ENCODE results near the gene UBE2L3.
"Not testable (repeated sequence)": the region's sequence is repeated elsewhere in the genome, so short reads cannot be mapped to it uniquely, and the experiment has no call there.

Gene UBE2L3

DNA sequence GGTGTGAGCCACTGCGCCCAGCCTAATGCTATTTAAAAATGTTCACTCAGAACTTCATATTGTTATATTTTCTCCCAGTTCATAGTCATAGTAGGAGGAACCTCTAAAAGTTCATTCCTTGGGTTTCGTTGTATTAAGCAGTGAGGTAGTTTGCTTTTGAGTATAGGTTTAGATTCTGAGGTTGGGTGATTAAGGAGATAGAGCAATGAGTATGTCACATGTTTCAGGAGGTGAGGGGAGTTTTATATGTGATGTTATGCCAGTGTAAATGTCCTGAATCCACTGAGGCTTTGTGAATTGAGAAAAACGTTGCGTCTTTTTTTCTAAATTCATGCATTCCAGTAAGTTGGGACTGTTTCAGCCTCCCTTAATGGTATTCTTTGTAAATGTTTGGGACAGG lies 4.2 kb downstream of the UBE2L3 start:
- no peak for DNase-seq (ENCODE audit: low spot score)

DNA sequence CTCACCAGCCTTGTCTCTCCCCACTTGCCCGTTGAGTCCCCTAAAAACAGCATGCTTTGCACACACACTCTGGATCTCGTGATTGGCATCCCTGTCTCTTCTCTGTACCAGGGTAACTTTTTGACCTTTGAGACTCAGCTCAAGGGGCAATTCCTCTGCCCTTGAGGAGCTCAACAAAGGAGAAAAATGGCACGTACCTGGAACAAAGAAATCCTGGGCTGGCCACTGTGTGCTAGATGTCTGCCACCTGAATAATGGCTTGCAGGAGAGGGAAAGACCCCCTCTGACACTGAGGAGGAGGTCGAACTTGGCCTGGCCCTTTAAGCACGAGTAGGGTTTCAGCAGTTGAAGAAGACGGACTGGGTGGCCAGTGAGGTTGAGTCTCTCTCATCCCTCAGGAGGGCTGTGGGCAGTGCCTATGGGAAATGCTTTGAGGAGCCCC lies 5.8 kb downstream of the UBE2L3 start:
- DNase-seq (ENCODE audit: low spot score): no peak

DNA sequence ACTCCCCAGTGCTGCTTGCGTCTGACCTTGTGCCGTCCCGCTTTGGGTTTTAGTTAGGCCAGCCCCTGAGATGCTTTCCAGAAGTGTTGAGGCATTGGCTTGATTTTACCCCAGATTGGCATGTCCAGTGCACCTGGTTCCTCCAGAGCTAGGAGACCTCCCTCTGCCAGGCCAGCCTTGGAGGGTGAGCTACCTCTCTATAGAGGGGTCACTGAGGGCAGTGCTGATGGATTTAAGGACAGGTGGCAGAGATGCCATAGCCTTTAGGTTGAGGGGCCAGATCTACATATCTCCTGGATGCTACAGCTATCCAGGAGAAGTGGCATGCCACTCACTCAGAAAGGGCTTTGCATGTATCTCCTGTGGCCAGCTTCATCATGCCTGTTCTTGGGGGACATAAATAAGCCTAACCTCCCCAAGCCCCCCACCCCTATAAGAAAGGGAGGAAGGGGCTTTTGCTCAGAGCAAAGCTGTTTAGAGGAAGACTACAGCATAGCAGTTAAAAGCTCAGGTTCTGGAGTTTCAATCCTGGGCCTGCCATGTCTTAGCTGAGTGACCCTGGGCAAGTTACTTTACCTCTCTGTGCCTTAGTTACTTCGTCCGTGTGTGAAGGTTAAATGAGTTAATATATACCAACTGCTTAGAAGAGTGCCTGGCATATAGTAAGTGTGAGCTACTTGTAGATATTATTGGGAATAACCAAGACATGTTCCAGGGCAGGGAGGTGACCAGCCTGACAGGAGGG lies 6.4 kb downstream of the UBE2L3 start:
- DNase-seq (ENCODE audit: low spot score): no peak

DNA sequence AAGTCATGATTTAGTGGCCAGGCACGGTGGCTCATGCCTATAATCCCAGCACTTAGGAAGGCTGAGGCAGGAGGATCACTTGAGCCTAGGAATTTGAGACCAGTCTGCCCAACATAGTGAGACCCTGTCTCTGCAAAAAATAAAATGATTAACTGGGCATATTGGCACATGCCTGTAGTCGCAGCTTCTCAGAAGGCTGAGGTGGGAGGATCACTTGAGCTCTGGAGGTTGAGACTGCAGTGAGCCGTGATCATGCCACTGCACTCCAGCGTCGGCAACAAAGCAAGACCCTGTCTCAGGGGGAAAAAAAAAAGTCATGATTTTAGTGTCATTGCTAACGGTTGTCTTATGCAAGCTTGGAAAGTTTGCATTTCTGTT lies 11.9 kb downstream of the UBE2L3 start:
- no peak for DNase-seq (ENCODE audit: low spot score)

DNA sequence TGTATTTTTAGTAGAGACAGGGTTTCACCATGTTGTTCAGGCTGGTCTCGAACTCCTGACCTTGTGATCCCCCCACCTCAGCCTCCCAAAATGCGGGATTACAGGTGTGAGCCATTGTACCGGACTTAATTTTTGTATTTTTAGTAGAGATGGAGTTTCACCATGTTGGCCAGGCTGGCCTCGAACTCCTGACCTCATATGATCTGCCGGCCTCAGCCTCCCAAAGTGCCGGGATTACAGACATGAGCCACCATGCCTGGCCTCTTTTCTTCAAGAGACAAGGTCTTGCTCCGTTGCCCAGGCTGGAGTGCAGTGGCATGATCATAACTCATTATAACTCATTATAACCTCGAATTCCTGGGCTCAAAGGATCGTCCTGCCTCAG lies 13.1 kb downstream of the UBE2L3 start:
- DNase-seq (ENCODE audit: low spot score): not testable (repeated sequence)

DNA sequence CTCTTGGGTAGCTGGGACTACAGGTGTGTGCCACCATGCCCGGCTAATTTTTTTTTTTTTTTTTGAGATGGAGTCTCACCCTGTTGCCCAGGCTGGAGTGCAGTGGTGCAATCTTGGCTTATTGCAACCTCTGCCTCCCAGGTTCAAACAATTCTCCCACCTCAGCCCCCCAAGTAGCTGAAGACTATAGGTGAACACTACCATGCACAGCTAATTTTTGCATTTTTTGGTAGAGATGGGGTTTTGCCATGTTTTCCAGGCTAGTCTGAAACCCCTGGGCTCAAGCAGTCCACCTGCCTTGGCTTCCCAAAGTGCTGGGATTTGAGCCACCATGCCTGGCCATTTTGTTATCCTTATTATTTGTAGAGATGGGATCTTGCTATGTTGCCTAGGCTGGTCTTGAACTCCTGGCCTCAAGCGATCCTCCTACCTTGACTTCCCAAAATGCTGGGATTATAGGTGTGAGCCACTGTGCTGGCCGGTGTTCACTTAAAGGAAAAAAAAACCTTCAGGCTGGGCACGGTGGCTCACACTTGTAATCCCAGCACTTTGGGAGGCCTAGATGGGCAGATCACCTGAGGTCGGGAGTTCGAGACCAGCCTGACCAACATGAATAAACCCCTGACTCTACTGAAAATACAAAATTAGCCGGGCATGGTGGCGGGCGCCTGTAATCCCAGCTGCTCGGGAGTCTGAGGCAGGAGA lies 13.6 kb downstream of the UBE2L3 start:
- peak; percentile 18 for DNase-seq (ENCODE audit: low spot score)

DNA sequence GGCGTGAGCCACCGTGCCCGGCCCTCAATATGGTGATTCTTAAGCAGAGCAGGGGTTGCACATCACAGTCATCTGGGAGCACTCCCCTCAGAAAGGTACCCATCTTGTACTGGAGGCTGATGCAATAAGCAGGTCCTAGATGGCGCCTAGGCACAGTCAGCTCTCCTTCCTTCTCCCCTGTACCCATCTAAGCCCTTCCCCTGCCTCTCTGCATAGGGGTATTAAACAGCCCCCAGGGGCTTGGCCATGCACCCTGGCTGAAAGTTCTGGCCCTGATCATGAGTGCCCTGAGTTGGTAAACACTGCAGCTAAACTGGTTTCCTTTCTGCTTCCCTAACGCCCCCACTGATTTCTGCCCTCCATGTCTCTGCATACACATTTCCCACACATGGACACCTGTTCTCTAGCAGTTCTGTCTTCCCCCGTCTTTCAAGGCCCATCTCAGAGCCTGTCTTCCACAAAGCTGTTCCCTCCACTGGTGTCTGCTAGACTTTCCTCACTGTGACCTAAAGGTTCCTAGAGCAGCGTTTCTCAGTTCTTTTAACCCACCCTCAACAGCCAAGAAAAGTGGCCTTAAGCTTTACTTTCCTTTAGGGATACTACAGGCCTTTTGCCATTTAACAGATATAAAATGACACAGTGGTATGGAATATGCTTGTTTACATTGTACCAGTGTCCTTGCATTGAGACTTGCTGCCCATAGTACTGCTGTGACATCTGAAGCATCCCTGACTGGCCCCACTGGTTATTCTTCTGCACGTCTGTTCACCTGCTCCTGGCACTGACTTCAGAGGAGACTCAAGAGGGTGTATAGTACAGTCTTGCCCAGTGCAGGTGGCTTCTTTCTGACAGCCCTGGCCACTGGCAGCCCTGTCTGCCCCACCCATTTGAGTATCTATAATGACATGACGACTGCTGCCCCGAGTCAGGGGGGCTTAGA lies 15.6 kb downstream of the UBE2L3 start:
- DNase-seq (ENCODE audit: low spot score): peak; percentile 30

DNA sequence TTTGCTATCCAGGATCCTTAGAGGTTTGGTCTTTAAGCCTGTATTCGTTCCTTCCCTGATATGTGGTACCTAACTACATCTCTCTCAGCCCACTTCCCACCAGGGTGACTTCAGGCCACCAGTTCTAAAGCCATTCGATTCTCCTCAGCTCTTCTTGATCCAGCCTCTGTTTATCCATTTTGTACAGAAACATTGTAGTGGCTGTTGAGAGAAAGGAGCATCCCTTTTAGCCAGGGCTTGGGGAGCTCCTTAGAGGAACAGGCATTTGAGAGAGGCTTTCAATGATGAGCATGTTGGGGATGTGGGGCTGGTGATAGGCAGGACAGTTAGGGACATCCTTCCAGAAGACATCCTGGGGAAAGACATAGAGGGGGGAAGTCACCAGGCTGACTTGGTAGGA lies 17.9 kb downstream of the UBE2L3 start:
- DNase-seq (ENCODE audit: low spot score): no peak

DNA sequence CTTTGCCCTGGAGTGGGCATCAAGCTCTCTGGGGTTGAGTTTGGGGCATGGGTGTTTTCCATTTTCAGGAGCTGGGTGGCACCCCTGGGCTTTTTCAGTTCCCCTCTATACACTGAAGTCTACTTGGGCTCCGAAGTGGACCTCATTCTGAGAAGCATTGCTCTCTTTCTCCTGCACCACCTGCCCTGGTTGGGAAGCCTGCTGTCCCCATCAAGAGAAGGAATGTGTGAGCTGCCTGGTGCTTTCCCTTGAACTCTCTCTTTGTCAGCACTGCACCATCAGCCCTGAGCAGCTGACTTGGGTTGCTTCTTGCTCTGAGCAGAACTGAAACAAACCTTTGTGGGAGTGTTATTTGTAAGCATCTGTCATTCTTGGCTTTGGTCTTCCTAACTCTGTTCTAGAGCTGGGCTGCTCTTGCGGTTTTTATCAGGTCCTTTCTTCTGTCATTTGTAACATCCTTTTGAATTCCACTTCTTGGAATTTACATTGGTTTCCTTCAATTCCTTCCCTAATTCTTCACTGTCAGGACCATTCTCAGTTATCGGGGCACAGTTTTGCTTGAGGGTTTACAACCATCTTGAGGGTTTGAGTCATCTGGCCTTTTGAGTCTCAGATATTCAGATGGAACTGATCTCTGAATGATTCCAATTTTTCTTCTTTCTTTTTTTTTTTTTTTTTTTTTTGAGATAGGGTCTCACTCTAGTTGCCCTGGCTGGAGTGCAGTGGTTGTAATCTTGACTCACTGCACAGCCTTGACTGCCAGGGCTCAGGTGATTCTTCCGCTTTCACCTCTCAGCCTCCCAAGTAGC lies 20.5 kb downstream of the UBE2L3 start:
- no peak for DNase-seq (ENCODE audit: low spot score)

DNA sequence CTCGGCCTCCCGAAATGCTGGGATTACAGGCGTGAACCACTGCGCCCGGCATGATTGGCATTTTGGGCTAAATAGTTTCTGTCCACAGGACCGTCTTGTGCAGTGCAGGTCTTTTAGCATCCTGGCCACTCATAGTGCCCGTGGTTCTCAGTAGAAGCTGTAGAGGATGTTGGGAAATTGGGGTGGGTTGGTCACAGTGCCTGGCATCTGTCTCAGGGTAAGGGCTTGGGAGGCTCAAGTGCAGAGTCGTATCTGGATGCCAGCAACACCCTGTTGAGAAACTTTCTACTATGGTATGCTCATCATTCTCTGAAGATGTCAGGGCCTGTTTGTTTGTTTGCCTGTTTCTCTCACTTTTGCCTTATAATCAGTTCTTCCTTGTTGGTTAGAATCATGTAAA lies 21.9 kb downstream of the UBE2L3 start:
- no peak for DNase-seq (ENCODE audit: low spot score)

DNA sequence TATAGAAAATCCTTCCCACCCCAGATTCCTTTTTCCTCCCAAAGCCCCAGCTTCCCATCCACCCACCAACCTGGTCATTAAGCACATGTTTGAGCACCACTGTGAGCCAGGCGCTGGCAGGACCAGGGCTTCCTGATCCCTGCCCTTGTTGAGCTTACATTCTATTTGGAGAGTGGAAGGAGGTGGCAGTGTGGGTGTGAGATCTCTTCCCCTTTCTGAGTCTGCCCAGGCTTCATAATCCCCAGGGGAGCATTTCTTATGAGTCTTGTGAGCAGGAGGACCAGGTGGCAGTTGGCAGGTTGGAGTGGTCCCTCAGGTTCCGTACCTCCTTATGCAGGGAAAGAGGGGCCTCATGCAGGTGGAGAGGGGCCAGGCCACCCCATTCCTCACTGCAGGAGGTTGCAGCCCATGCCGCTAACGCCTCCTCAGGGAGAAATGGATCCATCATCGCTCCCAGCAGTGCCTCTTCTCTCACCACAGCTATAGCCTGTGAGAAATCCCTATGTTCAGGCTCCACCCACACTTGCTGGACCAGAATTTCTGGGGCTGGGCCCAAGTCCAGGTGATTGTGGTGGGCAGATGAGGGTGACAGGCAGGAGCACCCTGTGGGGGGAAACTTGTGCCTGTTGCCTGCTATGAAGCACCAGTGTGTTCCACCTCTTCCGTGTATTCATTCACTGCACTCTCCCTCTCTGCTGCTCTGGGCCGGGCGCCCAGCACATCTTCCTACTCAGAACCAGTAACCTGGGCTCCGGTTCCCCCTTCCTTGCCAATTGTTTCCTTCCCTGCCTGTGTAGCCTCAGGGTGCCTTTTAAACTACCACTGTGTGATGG lies 23.5 kb downstream of the UBE2L3 start:
- DNase-seq (ENCODE audit: low spot score): no peak

DNA sequence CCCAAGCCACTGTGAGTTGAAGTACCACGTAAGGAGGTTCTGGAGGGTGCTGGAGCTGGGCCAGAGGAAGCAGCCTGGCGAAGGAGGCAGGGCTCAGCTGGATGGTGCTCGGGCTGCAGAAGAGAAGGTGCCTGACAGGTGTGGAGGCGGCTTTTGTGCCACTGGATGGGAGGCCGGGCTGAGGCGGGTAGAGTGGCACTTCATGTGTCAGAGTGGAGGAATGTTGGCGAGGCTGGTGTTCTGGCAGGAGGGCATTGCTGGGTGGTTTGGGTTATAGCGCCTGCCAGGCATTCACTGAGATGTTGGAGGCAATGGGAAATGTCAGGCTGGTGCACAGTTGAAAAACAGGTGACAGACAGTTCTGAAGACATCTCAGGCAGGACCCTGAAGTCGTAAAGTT lies 24.2 kb downstream of the UBE2L3 start:
- no peak for DNase-seq (ENCODE audit: low spot score)

DNA sequence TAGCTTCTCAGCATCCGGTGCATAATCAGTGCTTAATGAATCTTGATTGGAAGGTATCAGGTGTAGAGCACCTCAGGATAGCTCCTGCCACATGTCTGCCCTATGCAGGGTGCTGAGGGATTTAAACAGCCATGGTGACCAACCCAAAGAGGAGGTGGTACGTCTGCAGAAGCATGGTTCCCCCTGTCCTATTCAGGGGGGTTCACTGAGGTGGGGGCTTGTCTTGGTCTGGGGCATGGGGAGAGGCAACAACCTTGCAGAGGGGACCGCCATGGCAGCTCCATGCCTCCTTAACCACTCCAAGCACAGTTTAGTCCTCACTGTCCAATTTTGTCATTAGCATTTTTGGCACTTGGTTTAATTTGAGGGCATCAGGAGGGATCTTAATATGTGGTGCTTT lies 24.9 kb downstream of the UBE2L3 start:
- DNase-seq (ENCODE audit: low spot score): no peak

DNA sequence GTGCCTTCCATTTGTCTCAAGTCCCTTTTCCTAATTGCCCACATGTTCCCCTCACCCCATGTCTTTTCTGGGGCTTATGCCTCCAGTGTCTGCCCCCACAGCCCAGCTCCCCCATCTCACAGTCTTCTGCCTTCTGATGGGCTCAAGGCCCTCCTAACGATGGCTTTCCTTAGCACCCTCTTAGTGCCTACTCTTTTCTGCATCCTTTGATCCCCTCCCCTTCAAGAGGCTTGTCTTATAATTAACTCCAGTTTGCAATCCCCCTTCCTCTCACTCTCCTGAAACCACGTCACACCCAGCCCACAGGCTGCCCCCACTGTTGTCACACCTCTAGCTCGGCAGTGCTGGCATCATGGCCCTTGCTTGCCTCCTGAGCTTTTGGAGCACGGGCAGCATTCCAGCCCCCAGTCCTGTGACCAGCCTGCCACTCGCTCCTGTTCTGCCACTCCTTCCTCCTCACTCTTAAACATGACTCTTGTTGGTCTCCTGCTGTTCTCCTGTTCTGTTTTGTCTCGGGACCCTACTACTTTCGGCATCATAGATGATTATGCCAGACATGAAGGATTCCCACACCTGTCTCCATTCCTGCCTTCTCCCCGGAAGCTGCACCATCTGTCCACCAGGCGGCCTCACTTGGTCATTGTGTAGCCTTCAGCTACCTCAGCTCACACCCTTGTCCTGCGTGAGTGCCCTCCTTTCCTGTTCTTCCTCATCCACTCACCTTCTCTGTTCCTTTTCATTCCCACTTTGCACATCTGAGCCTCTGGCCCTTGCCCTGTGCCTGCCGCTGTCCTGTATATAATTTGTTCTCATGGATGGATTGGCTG lies 26.1 kb downstream of the UBE2L3 start:
- peak; percentile 56 for DNase-seq (ENCODE audit: low spot score)

DNA sequence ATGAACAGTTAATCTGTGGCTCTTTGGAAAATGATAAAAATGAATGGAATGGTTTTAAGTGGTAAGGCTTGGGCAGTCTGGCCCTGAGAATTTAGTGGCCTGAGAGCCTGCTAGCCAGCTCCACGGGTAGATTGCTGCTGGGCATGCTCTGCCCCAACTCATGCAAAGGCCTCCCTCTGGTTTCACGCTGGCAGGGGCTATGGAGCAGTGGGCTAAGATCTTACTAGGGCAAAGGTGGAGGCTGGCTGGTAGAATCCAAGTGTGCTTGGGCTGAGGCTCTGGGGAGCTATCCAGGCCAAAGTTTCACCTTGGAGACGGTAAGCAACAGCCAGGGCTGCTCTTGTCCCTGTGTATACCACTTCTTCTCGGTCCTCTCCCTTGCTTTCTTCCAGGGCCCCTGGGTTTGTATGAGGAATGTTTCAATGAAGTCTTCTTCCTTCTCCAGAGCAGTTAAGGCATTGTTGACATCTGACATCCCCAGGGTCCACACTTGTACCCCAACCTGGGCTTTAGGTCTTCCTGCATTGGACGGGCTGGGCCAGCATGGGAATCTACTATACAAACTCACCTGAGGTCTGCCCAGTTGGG lies 27.4 kb downstream of the UBE2L3 start:
- DNase-seq (ENCODE audit: low spot score): no peak

DNA sequence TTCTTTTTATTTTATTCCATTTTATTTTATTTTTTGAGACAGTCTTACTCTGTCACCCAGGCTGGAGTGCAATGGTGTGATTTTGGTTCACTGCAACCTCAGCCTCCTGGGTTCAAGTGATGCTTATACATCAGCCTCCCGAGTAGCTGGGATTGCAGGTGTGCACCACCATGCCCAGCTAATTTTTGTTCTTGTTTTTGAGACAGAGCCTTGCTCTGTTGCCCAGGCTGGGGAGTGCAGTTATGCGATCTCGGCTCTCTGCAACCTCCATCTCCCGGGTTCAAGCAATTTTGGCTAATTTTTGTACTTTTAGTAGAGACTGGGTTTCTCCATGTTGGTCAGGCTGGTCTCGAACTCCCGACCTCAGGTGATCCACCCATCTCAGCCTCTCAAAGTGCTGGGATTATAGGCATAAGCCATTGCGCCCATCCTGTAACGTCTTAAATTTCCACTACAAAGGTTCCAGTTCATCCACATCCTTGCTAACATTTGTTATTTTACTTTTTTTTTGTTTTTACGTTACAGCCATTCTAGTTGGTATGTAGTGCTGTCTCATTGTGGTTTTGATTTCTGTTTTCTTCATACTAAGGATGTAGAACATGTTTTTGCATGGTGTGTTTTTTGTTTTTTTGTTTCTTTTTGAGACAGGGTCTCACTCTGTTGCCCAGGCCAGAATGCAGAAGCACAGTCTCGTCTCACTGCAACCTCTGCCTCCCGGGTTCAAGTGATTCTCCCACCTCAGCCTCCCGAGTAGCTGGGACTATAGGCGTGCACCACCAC lies 29.0 kb downstream of the UBE2L3 start:
- DNase-seq (ENCODE audit: low spot score): not testable (repeated sequence)

DNA sequence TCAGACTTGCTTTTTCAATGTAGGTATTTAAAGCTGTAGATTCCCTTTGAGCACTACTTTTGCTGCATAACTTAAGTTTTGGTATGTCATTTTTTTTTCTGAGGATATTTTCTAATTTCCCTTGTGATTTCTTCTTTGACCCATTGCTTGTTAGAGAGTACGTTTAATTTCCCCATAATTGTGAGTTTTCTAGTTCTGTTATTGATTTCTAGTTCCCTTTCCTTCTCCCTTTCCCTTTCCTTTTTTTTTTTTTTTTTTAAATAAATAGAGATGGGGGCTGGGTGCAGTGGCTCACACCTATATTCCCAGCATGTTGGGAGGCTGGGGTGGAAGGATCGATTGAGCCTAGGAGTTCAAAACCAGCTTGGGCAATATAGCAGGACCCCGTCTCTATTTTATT lies 30.8 kb downstream of the UBE2L3 start:
- DNase-seq (ENCODE audit: low spot score): no peak

DNA sequence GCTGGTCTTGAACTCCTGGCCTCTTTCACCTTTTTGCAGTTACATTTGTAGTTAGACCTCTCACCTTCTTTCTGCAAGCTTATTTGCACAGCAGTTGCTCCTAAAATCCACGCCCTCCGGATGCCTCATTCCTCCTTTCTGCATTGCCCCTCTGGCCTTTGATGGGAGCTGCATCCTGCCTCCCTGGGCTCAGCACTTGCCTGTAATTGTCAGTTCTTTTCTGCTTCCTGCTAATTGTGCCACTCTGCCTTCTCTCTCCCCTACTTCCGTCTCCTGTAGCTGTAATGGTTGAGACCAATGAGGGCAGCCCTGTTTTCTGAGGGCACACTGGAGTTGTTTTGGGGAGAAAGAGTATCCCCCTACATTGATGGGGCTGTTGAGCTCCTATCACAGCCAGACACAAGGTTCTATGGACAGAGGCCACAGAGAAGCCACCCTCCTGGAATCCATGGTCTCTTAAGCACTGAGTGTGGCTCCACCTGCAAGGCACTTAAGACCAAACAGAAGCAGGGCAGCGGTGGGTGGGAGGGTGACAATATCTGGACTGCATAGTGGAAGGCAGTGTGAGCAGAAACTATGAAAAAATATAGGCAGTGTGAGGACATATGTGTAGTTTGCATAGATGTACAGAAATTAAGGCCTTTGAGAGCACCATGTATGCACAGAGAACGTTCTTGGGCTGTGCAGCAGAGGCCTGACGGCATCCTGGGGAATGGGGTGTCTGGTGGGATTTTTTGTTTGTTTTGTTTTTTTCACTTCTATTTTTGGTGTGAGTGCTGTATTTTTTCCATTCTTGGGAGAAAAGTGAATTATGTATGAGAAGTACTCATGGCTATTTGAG lies 31.8 kb downstream of the UBE2L3 start:
- no peak for DNase-seq (ENCODE audit: low spot score)
